A673 (cell line): ENCODE data around the gene NIP7.

ENCODE experiments used
- EZH2 ChIP-seq: fragments of 200-600 bp; sonication (generic); IDR thresholded peaks from 2 replicates; pipeline ENCODE4 v1.6.1; 2017; ENCODE audit warnings: borderline replicate concordance, low read depth, mild to moderate bottlenecking, mixed read lengths, antibody characterized with exemption, low read length; ENCODE audit not compliant: poor library complexity, severe bottlenecking
- TF ChIP-seq, protein P1 (sequence below): fragments of 300-800, 200-600 bp; sonication (generic); conservative IDR thresholded peaks from 2 replicates; pipeline ENCODE4 v1.5.1; 2017; ENCODE audit warnings: low read depth, mild to moderate bottlenecking, antibody characterized with exemption, low read length, moderate library complexity, mixed read lengths

DNA sequence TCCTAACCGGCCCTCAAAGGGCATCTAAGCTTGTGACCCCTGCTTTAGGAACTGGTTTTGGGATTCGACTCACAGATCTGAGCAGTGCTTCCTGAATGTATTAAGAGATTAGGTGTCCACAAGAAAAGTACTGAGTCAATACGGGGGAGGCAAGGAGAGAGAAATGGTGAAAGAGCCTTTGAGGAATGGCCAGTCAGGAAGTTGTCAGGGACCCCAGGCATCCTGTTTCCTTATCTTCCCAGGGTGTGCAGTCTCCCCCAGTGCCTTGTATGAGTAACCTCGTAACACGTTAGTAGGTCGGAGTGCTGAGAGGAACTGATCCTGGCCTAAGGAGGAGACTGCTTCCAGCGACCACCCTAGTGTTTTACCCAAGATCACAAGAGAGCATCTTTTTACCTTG, 28.4 kb downstream of the NIP7 start:
- TF ChIP-seq, protein P1, sequence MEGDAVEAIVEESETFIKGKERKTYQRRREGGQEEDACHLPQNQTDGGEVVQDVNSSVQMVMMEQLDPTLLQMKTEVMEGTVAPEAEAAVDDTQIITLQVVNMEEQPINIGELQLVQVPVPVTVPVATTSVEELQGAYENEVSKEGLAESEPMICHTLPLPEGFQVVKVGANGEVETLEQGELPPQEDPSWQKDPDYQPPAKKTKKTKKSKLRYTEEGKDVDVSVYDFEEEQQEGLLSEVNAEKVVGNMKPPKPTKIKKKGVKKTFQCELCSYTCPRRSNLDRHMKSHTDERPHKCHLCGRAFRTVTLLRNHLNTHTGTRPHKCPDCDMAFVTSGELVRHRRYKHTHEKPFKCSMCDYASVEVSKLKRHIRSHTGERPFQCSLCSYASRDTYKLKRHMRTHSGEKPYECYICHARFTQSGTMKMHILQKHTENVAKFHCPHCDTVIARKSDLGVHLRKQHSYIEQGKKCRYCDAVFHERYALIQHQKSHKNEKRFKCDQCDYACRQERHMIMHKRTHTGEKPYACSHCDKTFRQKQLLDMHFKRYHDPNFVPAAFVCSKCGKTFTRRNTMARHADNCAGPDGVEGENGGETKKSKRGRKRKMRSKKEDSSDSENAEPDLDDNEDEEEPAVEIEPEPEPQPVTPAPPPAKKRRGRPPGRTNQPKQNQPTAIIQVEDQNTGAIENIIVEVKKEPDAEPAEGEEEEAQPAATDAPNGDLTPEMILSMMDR, result no peak
- TF ChIP-seq EZH2, result no peak
